DMS 273 (cell line): ENCODE measurements around the gene PI4K2B.
"Not testable (repeated sequence)": the region's sequence is repeated elsewhere in the genome, so short reads cannot be mapped to it uniquely, and the experiment has no call there.

ENCODE experiments used
- DNase-seq: peaks from one replicate; lab custom pipeline; 2025; ENCODE audit not compliant: unreplicated experiment; lab: John Stamatoyannopoulos, UW

Gene PI4K2B

GRCh38 chr4:25240754-25241210 lies 6.9 kb downstream of the PI4K2B start:
- not testable (repeated sequence) for DNase-seq

- DNase-seq = not testable (repeated sequence)
Measured at GRCh38 chr4:25242195-25242594, 8.4 kb downstream of the PI4K2B start.

GRCh38 chr4:25245181-25245580 lies 11.3 kb downstream of the PI4K2B start:
- DNase-seq = no peak

GRCh38 chr4:25246680-25247611 lies 13.1 kb downstream of the PI4K2B start:
- no peak for DNase-seq

GRCh38 chr4:25248875-25249274 lies 15.0 kb downstream of the PI4K2B start:
- DNase-seq = not testable (repeated sequence)

GRCh38 chr4:25249494-25249893 lies 15.7 kb downstream of the PI4K2B start:
- not testable (repeated sequence) for DNase-seq

- DNase-seq = no peak
Measured at GRCh38 chr4:25252230-25253070, 18.6 kb downstream of the PI4K2B start.

GRCh38 chr4:25253071-25253445 lies 19.2 kb downstream of the PI4K2B start:
- no peak for DNase-seq

- not testable (repeated sequence) for DNase-seq
Measured at GRCh38 chr4:25253786-25254185, 20.0 kb downstream of the PI4K2B start.

- no peak for DNase-seq
Measured at GRCh38 chr4:25258980-25259578, 25.2 kb downstream of the PI4K2B start.

GRCh38 chr4:25271866-25272265 lies 38.0 kb downstream of the PI4K2B start:
- no peak for DNase-seq

- DNase-seq = no peak
Measured at GRCh38 chr4:25280210-25280609, 46.4 kb downstream of the PI4K2B start.

- DNase-seq = no peak
Measured at GRCh38 chr4:25283948-25284347, 50.1 kb downstream of the PI4K2B start.

- DNase-seq = no peak
Measured at GRCh38 chr4:25284466-25284865, 50.6 kb downstream of the PI4K2B start.

GRCh38 chr4:25290490-25291067 lies 56.7 kb downstream of the PI4K2B start:
- DNase-seq = no peak

- no peak for DNase-seq
Measured at GRCh38 chr4:25291158-25291733, 57.4 kb downstream of the PI4K2B start.

- no peak for DNase-seq
Measured at GRCh38 chr4:25297528-25298242, 63.9 kb downstream of the PI4K2B start.

GRCh38 chr4:25299476-25300203 lies 65.8 kb downstream of the PI4K2B start:
- no peak for DNase-seq

GRCh38 chr4:25301471-25301870 lies 67.6 kb downstream of the PI4K2B start:
- no peak for DNase-seq
